ENCODE measurements around the gene MRPL12.

The MRPL12 gene

DNA sequence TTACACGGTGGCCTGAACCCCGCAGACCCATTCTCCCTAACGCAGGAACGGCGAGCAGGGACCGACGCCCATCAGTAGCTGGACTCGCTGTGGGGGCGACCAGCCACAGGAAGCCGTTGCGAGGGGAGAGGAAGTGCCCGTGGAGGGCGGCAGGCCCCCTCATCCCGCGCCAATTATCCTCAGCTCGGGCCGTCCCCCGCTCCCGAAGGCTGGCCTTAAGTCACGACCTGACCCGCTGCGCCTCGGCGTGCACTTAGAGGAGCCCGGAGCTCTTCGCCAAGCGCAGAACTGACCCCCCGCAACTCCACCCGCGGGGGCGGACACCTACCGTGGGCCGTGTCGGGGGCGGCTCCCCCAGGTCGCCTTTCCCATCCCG is 20.0 kb upstream of the MRPL12 start:
- no peak for DNase-seq

DNA sequence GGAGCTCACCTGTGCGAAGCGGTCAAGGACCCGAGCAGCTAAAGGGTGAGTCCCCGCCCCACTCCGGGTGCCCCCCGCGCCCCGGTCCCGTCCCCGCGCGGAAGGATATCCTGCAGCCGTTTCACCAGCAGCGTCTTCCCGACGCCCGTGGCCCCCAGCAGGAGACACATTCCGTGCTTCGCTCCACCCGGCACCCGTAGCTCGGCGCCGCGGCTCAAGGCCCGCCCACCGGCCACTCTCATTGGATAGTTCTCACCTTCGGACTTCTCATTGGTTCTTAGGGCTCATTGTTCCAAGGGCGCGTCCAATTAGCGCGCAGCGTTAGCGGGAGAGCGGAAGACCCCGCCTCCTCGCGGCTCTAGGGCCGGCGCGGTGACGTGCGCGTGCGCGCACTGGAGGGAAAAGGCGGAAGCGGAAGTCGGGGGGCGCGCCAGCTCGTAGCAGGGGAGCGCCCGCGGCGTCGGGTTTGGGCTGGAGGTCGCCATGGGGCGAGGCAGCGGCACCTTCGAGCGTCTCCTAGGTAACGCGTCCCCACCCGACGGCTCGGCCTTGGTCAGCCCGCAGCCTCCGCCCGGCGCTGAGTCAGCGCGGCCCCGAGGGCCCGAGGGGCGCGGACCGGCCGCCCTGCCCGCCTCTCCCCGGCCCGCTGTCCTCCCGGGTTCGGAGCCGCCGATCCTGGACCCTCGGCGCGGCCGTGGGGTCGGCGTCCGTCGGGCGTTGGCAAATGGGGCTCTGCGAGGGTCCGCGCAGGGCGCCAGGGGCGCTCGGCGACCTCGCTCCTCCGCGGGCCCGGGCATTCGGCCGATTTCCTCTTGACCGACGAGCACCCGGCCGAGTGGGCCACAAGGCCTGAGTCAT is 19.4 kb upstream of the MRPL12 start, which contains the start of the genes ARL16 and HGS:
Gene ARL16 (minus strand): TSS at position 214 of the 858 bp plus-strand sequence. CDS start 44 bp downstream, at position 170.
Gene HGS (plus strand): TSS at position 428 of the 858 bp plus-strand sequence. CDS start 56 bp downstream, at position 484.
- DNase-seq: peak; percentile 99

DNA sequence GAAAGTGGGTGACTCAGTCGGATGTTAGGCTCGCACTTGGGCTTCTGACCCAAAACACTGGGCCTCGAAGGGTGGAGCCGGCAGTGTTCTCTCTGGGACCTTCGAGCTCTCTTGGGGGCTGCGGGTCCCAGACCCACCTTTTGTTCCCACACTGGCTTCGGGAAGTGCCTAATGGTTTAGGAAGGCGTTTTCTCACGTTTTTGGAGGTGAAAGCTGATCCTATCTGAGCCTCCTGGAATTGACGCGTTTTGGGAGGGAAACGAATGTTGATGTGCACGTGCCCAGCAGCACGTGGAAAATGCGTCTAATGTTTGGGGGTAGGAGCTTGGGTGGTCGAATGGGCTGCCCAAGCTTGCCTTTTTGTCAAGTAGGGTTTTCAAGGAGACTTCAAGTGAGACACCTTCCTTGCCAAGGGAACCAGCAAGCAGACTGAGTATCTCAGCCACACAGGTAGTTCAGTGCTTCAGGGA is 18.7 kb upstream of the MRPL12 start:
- no peak for DNase-seq

DNA sequence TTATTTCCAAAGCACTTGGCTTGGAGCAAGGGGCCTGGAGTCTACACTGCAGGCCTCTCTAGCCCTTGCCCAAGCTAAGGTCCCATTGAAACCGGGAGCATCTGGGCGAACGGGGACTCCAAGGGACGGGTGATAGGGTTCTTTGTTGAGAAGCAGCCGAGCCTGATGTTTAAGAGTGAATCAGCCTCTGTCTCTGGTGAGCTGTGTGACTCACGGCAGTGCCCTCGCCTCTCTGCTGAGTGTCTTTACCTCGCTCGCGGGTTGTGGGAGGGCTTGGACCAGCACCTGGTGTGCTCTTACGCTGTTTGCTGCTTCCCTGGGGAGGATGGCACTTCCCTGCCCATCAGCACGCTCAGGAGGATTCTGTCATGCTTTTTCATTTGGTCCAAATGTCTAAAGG is 18.1 kb upstream of the MRPL12 start:
- no peak for DNase-seq

DNA sequence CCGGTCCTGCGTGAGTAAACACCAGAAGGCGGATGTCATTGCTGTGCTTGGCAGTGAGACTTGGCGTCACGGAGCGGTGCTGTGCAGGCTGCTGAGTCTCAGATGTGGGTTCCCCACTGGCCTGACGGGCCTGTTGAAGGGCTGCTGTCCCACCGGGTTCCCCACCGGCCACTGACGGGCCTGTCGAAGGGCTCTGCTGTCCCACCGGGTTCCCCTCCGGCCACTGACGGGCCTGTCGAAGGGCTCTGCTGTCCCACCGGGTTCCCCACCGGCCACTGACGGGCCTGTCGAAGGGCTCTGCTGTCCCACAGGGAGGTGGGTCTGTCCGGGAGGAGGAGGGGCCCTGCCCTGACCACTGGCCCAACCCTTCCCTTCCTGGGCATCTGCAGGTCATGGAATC is 16.6 kb upstream of the MRPL12 start:
- DNase-seq: no peak

DNA sequence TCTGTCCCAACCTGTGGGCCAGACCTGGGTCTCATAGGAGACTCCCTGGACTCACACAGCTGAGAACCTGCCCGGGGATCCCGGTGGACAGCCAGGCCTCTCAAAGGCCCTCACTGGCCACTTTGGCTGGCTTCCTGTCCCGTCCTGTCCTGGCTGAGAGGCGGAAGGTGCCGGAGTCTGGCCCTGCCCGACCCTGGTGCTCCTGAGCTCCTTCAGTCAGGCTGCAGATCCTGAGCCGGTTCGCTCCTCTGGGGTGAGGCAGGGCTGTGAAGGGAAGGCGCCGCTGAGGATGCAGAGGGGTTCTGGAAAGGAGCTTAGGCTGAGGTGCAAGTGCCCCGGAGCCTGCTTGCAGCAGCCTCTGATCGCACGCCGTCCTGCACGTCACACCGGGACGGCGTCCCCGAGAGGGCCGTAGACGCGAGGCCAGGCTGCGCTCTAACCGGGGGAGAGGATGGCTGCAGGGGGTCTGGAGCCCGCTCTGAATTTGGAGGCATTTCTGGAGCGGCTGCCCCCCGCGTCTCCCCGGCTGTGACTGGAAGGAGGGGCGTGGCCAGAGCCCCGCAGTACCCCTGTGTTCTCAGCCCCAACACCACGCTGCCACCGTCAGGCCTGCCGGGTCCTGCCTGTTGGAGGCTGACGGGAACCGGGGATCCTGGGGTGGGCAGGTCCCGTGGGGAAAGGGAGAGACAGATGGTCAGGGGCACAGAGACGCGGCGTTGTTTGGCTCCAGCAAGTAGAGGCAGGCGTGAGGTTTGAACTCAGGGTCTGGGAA is 15.2 kb upstream of the MRPL12 start:
- no peak for DNase-seq

DNA sequence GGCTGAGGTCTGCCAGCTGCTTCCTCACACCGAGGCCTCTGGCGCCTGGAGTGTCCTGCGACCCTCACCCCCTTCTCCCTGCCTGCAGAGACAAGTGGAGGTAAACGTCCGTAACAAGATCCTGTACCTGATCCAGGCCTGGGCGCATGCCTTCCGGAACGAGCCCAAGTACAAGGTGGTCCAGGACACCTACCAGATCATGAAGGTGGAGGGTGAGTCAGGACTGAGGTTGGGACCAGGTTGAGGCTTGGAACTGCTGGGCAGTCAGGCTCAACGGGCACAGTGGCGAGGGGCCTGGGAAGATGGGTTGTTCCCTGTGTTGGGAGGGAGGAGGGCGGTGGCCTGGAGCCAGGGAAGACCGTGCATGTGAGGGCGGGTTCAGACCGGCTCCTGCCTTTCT is 14.6 kb upstream of the MRPL12 start:
- DNase-seq: no peak

DNA sequence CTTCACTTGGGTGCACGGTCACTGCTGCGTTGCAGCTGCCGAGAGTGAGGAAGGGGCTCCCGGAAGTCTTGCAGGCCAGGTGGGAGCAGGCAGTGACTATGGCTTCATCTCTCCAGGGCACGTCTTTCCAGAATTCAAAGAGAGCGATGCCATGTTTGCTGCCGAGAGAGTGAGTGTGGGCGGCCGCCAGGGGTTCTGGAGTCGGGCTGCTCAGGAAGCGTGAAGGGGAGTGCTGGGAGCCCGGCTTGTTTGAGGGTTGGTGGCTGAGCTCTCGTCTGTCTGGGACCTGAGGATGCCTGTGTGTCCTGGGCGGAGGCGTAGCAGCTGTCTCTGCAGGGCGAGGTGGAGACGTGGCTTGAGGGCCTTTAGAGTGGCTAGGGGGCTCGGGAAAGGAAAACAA is 13.1 kb upstream of the MRPL12 start:
- no peak for DNase-seq

DNA sequence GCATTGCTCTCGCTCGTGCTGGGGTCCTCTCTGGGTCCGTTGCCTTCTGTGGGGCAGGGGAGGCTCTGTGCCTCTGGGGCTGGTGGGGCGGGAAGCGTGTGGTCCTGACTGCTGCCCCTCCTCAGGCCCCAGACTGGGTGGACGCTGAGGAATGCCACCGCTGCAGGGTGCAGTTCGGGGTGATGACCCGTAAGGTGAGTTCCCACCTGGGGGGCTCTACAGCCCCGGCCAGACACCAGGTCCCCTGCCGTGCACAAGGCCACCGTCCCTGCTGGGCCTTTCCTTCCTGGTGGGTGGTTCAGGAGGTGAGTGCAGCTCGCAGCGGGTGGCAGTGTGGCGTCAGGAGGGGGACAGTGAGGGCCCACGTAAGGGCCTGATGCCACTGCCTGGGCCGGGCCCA is 12.6 kb upstream of the MRPL12 start:
- no peak for DNase-seq

DNA sequence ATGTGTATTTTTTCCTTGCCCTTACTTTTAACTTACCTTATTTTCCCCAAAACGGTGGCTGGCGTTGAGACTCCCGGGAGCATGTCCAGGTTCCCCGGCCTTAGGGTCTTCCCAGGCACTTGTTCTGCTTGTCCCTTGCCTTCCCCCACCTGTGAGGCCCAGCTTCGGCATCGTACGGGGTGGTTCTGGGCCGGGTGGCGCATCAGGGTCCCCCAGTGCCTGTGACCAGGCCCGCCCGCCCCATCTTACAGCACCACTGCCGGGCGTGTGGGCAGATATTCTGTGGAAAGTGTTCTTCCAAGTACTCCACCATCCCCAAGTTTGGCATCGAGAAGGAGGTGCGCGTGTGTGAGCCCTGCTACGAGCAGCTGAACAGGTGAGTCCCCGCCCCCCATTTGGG is 12.0 kb upstream of the MRPL12 start:
- no peak for DNase-seq

DNA sequence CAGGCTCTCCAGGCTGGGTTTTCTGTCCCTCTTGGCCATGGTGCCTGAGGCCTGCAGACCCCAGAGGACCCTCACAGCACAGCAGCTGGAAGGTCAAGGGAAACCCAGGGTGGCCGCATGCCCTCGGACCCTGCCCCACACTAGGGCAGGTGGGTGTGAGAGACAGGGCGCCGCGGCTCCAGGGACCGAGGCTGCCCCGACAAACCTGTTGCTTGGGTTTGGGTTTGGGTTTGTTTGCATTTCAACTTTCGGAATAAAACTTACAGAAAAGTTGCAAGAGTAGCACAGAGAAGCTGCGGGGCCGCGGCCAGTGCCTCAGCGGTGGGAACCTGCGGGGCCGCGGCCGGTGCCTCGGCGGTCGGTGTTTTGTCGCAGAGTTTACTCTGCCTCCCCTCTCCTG is 11.6 kb upstream of the MRPL12 start:
- no peak for DNase-seq

DNA sequence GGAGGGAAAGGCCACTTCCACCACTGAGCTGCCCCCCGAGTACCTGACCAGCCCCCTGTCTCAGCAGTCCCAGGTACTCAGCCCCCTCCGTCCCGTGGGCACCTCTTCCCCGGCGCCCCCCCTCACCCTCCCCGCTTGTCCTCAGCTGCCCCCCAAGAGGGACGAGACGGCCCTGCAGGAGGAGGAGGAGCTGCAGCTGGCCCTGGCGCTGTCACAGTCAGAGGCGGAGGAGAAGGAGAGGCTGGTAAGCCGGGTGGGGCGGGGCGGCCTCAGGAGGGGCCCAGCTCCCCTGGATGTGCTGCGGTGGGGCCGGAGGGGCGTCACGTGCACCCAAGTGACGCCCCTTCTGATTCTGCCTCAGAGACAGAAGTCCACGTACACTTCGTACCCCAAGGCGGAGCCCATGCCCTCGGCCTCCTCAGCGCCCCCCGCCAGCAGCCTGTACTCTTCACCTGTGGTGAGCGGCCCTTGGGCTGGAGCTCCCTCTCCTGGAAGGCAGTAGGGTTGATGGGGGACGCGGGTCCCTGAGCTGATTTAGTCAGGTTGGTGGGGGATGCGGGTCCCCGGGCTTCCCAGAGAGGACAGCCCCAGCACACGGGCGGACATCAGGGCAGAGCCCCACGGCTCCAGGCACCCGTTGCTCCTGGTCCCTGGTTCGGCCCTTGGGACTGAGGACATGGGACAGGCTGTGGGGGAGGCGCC is 9.5 kb upstream of the MRPL12 start:
- no peak for DNase-seq

DNA sequence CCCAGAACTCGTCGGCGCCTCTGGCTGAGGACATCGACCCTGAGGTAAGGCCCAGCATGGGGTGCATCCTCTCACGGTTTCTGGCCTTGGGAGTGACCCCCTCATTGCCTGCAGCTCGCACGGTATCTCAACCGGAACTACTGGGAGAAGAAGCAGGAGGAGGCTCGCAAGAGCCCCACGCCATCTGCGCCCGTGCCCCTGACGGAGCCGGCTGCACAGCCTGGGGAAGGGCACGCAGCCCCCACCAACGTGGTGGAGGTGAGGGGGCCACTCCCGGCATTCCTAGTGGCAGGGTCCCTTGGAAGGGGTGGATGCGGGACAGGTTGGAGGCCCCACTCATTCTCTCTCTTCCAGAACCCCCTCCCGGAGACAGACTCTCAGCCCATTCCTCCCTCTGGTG is 8.4 kb upstream of the MRPL12 start:
- no peak for DNase-seq

DNA sequence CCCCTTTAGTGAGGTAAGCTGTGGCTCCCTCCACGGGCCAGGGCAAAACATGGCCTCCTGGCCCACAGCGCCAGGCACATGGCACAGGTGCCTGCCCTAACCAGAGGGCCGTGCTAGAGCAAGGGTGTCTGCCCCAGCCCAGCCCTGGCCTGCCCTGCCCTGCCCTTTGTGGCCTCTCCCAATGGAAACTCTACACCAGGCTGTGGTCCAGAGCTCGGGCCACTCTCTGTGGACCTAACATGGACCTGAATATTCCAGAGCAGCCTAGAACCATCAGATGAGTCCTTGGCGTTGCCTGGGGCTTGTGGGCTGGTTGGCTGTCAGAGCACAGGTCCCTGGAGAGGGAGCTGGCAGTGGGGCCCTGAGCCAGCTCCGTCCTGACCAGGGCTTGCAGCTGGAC is 8.0 kb upstream of the MRPL12 start:
- no peak for DNase-seq

DNA sequence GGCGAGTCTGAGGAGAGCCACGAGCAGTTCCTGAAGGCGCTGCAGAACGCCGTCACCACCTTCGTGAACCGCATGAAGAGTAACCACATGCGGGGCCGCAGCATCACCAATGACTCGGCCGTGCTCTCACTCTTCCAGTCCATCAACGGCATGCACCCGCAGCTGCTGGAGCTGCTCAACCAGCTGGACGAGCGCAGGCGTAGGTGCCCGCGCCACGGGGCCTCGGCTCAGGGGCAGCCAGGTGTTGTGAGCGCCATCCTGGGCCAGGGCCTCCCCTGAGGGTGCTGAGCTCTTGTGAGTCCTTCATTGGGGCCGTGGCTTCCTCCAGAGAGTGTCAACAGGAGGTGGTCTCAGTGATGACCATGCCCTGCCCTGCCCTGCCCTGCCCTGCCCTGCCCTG is 7.4 kb upstream of the MRPL12 start:
- DNase-seq: no peak

DNA sequence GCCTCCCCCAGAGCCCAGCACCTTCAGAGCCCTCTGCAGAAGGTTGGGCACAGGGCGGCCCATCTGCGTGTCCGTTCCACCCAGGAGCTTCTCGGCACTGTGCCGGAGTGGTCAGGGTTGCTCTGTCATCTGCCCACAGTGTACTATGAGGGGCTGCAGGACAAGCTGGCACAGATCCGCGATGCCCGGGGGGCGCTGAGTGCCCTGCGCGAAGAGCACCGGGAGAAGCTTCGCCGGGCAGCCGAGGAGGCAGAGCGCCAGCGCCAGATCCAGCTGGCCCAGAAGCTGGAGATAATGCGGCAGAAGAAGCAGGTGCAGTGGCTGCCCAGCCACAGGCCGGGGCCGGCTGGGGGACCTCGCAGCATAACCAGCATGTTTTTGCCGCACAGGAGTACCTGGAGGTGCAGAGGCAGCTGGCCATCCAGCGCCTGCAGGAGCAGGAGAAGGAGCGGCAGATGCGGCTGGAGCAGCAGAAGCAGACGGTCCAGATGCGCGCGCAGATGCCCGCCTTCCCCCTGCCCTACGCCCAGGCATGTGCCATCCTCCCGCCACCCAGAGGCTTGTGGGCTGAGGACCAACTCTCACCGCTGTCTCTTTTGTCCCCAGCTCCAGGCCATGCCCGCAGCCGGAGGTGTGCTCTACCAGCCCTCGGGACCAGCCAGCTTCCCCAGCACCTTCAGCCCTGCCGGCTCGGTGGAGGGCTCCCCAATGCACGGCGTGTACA is 6.8 kb upstream of the MRPL12 start:
- DNase-seq: no peak

DNA sequence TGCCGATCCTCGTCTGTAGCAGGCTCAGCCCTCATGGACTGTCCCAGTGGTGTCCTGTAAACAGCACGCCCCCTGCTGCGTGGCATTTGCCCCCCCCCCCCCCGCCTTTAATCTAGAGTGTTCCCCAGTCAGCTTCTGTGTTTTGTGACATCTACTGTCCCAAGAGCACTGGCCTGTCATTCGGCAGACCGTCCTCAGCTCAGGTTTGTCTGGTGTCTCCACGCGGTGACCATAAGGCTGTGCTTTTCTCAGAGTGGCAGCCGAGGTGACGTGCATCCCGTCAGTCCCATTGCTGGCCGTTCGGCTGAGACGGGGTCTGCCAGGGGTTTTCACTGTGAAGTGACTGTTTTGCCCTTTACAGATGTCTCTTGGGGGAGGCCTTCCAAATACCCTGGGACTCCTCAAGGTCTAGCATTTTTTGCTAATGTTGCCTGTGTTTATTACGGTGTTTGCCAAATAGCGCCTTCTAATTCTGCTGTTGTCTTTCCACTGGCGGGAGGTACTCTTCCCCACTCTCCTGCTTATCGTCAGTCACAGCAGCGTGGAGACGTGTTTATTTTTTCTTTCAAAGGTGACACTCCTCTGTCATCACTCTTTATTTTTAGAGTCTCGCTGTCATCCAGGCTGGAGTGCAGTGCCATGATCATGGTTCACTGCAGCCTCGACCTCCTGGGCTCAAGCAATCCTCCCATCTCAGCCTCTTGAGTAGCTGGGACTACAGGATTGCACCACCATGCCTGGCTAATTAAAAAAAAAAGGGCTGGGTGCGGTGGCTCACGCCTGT is 5.7 kb upstream of the MRPL12 start:
- no peak for DNase-seq

DNA sequence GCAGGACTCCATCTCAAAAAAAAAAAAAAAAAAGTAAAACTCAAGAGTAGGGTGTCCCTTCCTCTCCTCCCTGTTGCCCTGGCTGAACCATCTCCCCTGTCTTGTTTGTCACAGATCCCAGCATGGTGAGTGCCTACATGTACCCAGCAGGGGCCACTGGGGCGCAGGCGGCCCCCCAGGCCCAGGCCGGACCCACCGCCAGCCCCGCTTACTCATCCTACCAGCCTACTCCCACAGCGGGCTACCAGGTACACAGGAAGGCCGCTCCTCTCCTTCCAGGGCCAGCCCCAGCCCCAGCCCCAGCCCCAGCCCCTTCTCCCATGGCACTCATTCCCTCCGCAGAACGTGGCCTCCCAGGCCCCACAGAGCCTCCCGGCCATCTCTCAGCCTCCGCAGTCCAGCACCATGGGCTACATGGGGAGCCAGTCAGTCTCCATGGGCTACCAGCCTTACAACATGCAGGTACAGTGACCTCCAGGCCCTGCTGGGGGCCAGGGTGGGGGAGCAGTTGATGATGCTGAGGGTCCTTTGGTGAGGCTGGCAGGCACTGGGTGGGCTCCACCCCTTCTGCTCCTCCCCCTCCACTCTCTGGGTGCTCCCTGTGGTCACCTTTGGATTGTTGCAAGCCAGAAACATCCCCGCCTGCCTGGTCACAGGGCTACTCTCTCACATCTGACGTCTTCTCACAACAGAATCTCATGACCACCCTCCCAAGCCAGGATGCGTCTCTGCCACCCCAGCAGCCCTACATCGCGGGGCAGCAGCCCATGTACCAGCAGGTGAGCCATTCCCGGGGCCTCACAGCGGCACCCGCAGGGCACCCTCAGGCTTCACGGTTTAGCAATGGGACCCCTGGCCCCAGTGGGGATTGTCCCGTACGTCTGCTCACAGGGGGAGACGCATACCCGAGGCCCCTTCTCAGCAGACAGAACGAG is 2.5 kb upstream of the MRPL12 start:
- DNase-seq: no peak

DNA sequence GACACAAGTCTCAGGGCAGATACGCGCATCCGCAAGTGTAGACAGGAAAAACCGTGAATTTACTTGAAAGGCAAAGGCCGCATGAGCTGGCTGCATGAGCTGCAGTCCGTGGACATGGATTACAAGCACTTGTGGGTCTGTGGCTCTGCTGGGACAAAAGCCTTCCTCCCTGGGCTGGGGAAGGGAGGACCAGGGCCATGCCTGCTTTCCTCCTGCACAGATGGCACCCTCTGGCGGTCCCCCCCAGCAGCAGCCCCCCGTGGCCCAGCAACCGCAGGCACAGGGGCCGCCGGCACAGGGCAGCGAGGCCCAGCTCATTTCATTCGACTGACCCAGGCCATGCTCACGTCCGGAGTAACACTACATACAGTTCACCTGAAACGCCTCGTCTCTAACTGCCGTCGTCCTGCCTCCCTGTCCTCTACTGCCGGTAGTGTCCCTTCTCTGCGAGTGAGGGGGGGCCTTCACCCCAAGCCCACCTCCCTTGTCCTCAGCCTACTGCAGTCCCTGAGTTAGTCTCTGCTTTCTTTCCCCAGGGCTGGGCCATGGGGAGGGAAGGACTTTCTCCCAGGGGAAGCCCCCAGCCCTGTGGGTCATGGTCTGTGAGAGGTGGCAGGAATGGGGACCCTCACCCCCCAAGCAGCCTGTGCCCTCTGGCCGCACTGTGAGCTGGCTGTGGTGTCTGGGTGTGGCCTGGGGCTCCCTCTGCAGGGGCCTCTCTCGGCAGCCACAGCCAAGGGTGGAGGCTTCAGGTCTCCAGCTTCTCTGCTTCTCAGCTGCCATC is 1.7 kb upstream of the MRPL12 start:
- no peak for DNase-seq

All from femur (tissue), 1 donor.